GM18870 (cell line): ENCODE measurements around the gene PIP5KL1.
"Not testable (repeated sequence)": the region's sequence is repeated elsewhere in the genome, so short reads cannot be mapped to it uniquely, and the experiment has no call there.

ENCODE experiments used
- ATAC-seq: cut with Tn5 transposase; IDR thresholded peaks from one replicate; pipeline ENCODE4 v1.9.1; 2021; ENCODE audit warnings: moderate library complexity; ENCODE audit not compliant: unreplicated experiment

Gene PIP5KL1

DNA sequence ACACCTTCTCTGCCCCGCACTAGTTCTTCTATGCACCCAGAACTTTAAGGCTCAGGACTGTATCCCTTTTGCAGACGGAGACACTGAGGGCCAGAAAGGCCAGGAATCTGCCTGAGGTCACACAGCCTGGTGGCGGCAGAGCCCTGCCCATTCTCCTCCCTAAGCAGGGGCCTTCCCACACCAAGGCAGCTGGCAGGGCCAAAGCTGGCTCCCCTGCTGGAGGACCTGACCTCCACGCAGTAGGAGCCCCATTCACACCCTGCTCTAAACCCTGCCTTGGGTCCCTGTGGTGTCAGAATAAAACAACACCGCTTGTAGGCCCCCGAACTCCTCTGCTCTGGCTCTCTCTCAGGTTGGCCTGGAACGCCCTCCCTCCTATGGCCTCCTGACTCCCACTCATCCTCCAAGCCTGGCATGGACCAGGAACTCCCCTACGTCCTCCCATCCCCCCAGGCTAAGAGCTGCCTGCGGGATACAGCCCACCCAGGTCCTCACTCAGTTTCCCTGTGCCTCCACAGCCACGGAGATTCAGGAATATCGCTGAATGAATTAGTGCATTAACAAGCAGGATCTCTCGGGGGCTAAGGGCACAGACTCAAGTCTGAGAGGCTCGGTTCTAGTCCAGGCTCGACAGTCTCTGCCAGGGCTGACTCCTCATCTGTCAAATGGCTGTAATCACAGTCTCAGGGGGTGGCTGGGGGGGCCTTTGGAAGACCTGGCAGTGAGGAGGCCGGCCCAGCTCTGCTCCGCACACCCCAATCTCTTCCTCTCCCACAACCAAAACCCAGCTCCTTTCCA lies 34.0 kb downstream of the PIP5KL1 start:
- no peak for ATAC-seq

DNA sequence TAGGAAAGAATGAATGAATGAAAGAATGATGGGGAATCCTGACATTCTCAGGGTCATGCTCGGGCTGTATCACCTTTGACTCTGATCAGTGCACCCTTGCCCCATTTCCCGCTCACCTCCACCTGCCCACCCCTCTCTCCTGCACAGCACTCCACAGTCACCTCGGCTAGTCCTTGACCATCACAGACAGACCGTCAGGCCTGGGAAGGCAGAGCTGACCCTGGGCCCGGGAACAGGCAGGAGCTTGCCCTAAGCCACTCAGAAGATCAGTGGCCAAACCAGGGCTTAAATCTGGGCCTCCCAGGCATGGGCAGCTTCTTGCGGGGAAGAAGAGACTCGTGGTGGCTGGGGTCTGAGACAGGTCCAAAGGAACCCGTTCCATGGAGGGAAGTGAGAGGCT lies 34.8 kb downstream of the PIP5KL1 start:
- ATAC-seq: no peak

DNA sequence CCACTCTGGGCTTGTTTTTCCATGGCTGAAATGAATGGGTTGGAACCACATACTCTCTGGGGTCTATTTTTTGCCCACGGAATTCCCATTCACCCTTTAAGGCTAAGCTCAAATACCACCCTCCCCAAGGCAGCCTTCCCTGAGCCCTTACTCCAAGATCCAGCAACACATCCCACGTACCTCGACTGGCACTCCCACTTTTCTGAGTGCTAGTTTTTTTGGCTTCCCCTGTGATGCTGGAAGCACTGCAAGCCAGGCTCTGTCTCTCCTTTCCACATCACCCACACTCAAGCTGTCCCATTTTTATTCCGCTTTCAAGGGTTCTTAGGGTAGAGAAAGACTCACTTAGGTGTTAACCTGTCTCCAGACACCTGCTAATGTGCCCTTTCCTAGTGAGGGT lies 37.2 kb downstream of the PIP5KL1 start:
- no peak for ATAC-seq

DNA sequence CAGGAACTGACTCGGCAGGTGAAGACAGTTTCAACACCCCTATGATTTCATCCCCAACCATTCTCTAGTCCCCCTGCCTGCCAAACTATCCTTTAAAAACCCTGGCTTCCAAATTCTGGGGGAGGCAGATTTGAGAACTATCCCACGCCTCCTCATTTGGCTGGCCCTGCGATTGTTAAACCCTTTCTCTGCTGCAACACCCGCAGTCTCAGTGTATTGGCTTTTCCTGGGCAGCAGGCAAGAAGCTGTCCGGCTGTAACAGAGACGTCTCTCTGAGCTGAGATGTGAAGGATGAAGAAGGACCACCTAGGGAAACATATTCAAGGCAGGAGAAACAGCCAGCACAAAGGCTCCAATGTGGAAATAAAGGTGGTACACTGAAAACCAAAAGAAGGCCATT lies 37.7 kb downstream of the PIP5KL1 start:
- no peak for ATAC-seq

DNA sequence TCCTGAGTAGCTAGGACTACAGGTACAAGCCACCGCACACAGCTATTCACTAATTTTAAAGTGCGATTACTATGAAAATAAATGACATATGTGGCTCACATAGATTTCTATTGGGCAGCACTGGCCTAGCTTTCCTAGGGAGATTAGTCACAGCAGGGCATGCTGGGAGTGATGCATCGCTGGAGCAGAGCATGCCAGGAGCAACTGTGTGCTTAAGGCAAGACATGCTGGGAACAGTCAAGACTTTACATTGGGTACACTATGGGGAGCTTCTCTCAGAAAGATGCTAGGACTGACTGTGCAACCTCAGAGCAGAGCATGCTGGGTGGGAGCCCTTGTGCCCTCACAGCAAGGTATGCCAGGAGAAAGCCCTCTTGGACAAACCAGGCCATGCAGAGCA lies 40.5 kb downstream of the PIP5KL1 start:
- no peak for ATAC-seq

DNA sequence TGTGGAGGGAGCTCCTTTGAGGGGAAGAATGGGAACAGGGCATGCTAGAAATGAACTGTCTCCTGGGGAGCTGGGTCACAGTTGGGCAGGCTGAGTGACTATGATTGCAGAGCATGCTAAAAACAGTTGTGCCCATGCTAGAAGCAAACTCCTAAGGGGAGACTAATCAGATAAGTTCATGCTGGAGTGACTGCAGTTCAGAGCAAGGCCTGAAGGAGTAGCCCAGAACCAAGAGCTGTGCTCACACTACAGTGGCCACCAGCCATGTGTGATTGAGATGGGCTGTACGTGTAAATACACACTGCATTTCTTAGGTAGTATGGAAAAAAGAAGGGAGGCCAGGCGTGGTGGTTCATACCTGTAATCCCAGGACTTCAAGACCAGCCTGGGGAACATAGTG lies 42.8 kb downstream of the PIP5KL1 start:
- ATAC-seq: no peak

DNA sequence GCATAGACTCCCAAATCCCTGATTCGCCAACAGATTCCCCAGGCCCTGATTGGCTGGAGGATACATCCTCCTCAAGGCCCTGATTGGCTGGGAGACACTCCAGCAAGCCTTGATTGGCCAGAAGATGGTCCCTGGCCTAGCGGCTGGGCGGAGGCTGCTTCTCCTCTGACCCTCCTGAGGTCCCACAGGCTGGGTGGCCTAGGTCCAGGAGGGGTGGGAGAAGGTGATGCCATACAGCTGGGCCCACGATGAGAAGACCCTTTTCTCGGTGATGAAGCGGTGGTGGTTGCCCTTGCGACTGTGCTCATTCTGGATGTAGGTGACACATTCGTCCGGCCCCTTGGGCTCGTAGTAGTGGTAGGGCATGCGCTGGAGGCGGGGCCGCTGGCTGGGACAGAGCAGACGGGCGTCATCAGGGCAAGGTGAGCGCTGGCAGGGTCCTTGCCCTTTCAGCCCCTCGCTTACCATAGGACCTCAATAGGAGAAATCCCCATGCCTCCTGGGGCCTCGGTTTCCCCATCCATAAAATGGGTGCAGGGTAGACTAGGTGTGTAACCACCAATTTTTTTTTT lies 44.1 kb downstream of the PIP5KL1 start:
- ATAC-seq: no peak

DNA sequence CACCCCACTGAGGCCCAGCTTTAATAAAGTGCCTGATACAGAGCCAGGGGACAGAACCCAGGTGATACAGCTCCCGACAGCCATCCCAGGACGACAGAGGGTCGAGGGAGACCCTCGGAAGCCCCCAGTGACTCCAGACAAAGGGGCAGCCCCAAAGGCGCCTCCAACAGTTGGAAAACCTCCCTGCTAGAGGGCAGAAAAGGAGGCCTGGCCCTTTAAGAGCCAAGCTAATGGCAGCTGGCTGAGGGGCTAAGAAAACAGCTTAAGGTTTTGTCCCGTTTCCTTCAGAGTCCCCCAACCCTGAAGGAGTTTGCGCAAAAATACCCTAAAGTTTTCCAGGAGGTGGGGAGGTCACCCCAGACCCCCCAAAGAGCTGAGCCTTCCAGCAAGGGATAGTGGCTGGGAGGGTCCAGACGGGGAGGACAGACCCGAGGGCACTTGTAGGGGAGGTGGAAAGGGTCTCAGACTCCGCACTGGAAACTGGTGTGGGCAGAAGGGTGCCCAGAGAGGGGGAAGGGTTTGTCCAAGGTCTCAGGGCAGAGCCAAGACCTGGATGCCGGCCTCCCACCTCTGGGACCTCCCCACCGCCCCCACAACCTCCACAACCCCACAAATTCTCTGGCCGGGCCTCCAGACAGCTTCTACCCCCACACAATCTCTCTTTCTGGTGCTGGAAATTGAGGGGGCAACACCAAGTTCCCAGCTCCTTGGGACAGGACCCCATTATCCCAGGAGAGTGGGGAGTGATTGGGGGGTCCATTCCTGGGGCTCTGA lies 44.9 kb downstream of the PIP5KL1 start:
- no peak for ATAC-seq

DNA sequence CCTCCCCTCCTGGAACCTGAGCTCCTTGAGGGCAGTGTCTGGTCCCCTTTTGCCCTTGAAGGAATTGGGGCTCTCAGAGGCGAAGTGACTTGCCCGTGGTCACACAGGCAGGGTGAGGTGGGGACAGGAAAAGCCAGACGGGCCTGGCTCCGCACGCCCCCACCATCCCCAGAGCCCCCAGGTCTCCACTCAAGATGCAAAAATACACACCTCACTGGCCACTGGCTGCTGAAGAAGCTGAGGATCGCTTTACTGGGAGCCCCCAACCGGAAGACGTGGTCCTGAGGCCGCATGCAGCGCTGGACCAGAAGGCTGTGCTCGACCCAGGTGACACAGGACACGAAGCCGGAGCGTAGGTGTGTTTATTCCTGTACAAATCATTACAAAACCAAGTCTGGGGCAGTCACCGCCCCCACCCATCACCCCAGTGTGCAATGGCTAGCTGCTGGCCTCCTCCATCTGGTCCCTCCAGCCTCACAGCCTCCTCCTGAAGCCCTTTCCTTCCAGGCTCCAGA lies 45.5 kb downstream of the PIP5KL1 start:
- no peak for ATAC-seq

DNA sequence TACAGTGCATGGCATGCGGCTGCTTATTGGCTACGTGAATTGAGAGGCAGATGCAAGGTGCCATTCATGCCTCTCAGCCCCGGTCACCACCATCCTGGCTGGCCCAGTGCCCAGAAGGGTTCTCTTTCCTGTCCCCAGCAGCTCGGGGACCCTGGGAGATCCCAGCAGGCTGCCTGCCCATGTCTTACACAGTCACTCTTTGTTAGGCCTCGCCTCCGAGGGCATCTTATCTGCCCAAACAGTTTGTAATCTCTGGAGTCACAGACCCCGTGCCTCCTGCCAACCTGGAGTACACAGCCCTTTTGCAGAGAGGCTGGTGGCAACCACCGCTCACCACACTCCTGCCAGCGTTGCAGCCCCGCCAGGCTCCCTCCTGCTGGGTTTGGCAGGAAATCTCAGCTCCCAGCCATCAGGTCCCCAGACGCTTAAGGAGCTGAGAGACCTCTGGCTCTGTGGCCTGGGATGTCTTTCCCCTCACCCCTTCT lies 46.1 kb downstream of the PIP5KL1 start:
- no peak for ATAC-seq

DNA sequence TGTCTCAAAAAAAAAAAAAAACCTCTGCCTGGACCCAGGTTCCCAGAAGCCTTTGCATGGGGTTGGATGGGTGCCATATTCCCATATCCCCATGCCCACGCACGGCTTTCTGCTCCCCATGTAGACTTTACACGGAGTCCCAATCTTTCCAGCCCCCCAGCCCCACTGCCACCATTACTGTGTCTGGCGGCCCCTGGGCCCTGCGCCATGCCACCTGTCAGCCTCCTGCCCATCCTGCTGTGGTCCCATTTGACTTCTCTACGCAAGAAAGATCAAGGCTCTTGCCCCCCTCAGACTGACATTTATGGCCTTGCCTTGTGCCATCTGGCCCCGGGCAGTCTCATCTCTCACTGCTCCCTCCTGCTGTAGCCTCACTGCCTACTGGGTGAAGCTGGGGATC lies 46.6 kb downstream of the PIP5KL1 start:
- ATAC-seq: no peak

DNA sequence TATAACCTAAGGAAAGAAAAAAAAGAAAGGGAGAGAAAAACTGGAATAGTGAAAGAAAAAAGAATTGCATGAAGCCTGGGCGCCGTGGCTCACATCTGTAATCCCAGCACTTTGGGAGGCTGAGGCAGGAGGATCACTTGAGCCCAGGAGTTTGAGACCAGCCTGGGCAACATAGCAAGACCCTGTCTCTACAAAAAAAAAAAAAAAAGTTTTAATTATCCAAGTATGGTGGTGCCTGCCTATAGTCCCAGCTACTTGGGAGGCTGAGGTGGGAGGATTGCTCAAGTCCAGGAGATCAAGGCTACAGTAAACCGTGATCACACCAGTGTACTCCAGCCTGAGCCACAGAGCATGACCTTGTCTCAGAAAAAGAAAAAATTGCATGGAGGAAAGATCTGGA lies 48.9 kb downstream of the PIP5KL1 start:
- ATAC-seq: not testable (repeated sequence)

DNA sequence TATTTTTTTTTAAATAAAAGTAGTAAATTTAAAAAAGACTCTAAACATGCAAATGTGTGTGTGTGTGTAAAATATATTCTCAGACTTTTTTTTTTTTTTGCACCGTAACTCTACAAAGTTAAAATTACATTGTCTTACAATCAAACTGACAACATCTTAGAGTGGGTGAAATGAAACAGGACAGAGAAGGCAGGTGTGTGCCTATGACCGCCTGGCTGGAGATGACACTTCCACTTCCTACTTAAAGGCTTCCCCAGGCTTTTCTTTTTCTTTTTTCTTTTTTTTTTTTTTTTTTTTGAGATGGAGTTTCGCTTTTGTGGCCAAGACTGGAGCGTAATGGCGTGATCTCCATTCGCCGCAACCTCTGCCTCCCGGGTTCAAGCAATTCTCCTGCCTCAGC lies 50.4 kb downstream of the PIP5KL1 start:
- ATAC-seq: no peak

DNA sequence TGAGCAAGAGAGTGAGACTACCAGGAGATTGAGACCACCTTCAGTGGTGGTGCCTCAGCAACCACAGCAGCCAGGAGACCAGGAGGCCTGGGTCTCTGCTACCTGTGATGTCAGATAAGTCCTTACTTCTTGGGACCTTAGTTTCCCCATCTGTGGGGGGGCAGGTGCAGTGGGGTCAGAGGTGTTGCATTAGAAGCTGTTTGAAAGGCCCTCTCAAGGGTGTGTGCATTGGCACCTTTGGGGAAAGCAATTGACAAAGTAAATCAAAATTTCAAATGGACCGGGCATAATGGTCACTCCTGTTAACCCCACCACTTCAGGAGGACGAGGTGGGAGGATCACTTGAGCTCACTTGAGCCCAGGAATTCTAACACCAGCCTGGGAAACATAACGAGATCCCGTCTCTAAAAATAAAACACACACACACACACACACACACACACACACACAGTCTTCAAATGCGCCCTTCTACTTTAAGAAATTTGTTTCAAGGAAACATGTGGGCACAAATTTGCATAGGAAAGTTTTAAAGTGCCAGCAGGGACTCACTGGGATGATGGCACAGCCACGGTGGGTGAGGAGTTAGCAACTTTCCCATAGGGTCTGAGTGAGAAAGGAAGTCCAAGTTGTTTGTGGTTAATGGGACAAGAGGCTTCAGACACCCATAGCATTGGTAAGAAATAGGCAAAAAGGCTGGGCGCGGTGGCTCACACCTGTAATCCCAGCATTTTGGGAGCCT lies 51.8 kb downstream of the PIP5KL1 start:
- no peak for ATAC-seq

DNA sequence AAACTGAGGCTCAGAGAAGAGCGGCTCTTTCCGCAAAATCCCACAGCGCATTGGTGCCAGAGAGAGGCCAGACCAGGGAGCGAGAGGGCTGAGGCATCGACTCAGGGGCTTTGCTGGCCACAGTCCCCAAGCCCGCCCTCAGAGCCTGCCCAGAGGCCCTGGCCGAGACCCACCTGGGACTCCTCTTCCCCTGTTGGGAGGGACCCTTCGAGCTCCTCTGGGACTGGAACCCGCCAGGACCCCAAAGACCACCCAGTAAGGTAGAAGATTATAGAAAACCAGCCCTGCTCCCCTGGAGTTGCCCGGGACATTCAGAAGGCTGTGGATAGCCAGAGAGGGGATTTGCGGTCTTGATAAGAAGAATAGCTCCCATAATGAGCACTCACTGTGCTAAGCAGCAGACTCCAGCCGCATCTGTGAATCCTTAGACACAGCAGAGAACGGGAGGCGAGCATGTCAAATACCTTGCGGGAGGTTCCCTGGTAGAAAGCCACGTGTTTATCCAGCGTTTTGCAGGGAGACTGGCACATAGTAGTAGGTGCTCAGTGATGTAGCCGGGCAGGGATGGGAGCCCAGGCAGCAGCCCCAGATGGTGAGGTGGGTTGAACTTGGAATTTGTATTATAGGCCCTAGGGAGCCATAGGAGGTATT lies 52.5 kb downstream of the PIP5KL1 start:
- ATAC-seq: no peak

DNA sequence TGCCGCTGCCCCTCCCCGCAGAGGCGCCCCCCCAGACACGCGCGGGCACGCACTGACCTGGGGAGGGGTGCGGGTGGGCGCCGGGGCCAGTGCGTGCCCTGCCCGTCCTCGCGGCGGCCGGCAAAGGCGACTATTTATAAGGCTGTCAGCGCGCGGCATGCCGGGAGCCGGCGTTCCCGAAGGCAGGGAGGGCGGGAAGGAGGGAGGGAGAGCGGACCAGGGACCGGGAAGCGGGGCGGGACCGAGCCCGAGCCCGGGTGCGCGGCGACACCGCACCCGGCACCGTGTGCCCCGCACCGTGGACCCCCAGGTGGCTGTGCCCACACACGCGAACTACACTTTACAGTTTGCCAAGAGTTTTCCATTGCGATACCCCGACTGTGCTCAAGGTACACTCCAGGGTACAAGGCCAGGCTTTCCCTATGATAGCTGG lies 53.0 kb downstream of the PIP5KL1 start, which contains the start of gene AK1:
AK1 (minus strand) TSS at position 110 of the 433 bp plus-strand sequence. CDS start 3,058 bp downstream, outside the sequence.
- no peak for ATAC-seq

DNA sequence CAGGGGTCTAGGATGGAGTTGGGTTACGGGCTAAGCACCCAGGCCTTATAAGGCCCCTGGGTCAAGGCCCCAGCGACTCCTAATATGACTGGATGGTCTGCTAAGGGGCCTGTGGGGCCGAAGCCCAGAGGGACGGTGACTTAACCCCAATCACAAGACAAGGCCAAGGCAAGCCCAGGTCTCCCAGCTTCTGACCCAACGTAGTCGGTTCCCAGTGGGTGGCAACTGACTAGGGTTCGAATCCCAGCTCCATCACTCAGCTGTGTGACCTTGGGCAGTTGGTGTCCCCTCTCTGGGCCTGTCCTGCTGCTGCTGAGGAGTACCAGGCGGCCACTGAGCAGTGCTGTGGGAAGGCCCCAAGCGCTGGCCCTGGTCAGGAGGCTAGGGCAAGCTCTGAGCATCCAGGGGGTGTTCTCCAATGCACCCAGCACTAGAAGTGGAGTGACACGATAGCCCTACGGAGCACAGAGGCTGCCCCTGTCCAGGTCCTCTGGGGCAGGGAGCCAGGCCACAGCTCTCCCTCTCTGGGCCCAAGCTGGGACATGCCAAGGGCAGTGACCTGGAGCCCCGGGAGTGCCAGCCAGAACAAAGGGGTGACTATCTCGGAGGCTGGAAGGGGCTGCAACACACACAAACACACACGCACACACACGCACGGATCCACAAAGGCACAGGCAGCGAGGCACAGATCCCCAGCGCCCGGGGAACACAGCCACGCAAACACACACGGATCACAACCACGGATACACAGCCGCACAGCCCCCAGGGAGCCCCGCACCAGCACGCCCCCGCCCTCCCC lies 53.6 kb downstream of the PIP5KL1 start:
- no peak for ATAC-seq

DNA sequence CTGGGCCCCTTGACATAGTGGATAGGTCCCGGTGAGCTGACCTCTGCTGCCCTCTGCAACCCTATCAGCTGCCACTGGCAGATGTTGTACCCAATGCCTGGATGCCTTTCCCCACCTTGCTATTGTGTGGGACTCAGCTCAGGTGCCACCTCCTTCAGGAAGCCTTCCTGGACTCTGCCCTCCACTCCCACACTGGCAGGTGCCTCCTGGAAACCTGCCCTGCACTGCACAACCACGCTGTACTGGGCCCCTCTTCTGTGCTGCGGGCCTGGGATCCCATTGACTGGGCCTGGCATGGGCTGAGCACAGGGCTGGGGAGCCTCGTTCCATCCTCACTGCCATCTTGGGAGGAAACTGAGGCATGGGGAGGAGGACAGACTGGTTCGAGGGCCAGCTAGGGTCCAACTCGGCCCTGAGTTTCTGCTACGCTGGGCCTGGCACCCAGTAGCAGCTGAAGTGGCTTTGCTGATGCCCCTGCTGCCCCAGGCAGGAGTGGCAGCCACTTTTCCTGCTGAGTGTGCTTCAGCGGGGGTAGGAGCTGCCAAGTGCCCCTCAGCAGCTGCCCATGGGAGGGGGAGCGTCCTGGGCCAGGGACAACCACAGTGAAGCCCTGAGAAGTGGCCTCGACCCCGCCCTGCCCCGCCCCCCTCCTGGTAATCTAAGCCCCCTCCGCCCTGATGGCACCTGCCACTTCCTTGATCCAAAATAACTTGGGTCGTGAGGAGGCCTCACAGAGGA lies 54.4 kb downstream of the PIP5KL1 start:
- no peak for ATAC-seq
